ENCODE data around the gene GZMM. TPM values are rescaled to one million over a fixed set of nuclear protein-coding genes. Genes with fewer than 3 reads are reported as not detected.

Gene GZMM
- 10 to 100 TPM; 49.7 to 52.1 TPM for total RNA-seq

DNA sequence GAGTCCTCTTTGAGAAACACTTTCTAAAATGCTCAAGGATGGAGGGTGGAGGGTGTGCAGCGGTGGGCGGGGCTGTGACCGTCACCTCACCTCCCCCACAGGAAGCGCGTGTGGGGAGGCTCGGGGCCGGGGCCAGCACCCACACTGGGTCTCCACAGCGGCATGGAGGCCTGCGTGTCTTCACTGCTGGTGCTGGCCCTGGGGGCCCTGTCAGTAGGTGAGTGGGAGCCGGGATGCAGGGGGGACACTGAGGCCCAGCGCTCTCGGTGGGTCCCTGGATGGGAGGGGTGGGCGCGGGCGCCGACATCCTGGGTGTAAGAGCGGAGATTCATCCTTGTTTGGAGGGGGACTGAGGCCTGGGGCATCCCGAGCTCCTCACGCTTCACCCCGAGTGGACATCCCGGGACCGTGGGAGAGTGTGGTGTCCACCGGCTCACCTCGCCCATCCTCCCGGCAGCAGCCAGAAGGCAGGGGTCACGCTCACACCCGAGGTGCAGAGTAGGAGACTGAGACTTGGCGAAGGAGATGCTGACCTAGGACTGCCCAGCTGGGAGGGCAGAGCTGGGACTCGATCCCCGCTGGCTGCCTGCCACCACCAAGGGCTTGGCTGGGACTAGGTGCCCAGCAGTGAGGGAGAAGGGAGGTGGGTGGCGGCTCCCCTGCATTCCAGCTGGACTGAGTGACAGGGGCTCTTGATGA lies at the start of gene GZMM:
Gene GZMM (plus strand): TSS at position 144 of the 699 bp plus-strand sequence. CDS start 19 bp downstream, at position 163.

DNA sequence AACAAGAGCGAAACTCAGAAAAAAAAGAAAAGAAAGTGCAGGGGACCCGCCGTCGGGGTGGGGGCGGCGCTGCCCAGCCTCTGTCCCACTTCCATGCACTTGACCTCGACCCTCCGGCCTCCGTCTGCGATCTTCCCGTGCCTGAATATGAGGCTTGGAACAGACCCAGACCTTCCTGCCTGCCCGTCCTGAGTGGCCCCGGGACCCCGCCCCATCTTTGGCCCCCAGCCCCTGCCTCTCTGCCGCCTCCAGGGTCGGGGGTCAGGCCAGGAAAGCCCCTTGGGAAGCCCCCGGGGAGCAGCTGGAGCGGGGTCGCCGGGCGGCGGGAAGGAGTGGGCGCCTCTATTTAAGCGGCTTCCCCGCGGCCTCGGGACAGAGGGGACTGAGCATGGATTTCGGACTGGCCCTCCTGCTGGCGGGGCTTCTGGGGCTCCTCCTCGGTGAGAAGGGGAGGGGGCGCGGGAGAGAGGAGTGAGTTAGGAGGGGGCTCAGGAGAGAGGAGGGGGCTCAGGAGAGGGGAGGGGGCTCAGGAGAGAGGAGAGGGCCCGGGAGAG lies 47.7 kb upstream of the GZMM start, which contains the start of gene MADCAM1:
Gene MADCAM1 (plus strand): TSS at position 375 of the 554 bp plus-strand sequence. CDS start 14 bp downstream, at position 389.

DNA sequence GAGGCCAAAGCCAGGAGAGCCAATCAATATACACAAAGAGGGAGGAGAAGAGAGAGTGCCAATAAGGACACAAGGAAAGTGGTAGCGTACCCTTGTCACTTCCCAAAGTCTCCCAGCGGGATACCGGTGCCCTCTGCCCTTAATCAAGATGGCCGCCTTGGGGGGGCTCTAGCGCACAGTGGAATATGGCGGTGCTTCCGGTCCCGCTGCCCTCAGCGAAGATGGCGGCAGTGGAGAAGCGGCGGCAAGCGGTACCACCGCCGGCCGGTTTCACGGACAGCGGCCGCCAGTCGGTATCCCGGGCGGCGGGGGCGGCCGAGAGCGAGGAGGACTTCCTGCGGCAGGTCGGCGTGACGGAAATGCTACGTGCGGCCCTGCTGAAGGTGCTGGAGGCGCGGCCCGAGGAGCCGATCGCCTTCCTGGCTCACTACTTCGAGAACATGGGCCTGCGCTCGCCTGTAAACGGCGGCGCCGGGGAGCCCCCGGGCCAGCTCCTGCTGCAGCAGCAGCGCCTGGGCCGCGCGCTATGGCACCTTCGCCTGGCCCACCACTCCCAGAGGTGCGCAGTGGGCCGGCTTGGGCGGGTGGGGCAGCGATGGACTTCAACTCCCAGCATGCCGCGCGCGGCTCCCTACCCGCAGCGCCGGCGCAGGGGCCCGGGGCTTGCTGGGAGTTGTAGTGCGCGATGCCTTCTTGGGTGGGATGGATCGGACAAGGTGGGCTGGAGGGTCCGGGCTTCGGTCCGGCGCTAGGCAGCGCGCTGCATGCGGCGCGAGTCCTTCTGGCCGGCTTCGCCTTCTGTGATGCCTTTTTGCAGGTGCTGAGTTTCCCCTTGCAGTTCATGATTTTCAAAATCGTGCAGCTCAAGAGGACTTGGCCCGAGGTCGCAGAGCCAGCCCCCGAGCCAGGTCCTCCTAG lies 36.3 kb upstream of the GZMM start, which contains the start of gene TPGS1:
Gene TPGS1 (plus strand): TSS at position 212 of the 918 bp plus-strand sequence. CDS start 10 bp downstream, at position 222.

DNA sequence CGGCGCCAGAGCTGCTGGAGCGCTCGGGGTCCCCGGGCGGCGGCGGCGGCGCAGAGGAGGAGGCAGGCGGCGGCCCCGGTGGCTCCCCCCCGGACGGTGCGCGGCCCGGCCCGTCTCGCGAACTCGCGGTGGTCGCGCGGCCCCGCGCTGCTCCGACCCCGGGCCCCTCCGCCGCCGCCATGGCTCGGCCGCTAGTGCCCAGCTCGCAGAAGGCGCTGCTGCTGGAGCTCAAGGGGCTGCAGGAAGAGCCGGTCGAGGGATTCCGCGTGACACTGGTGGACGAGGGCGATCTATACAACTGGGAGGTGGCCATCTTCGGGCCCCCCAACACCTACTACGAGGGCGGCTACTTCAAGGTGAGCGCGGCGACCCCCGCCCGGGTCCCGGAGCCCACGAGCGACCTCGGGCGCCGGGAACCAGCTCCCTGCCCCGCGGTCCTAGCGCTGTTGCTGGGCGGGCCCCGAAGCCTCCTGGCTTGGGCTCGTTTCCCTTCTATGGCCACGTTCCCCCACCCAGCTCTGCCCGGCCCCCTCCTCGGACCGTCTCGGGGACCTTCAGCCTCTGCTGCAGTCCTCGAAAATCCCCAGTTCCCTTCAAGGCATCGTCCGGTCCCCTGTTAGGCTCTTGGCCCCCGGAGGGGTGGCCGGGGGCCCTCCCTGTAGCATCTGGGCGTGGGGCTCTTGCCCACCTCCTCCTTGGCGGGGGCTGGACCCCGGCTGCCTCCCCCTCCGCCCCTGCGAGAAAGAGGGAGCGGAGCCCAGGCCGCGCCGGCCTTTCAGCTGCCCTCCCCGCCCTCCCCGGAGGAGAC lies 11.9 kb upstream of the GZMM start, which contains the start of gene CDC34:
Gene CDC34 (plus strand): TSS at position 8 of the 808 bp plus-strand sequence. CDS start 172 bp downstream, at position 180.

DNA sequence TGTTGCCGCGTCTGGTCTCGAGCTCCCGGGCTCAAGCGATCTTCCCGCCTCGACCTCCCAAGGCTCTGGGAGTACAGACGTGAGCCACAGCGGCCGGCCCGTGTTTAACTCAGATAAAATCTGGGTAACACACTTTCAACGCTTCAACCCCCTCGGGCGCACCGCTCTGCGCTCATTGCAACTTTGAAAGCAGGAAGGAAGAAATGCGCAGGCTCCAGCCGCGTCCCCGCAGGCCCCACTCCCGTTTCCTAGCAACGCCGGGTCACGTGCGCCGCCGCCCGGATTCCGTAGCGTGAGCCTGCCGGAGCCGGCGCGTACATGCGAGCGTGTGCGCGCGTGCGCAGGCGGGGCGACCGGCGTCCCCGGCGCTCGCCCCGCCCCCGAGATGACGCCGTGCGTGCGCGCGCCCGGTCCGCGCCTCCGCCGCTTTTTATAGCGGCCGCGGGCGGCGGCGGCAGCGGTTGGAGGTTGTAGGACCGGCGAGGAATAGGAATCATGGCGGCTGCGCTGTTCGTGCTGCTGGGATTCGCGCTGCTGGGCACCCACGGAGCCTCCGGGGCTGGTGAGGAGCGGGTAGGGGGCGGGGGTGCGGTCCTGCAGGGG lies 28.4 kb downstream of the GZMM start, which contains the start of gene BSG:
Gene BSG (plus strand): TSS at position 457 of the 603 bp plus-strand sequence. CDS start 39 bp downstream, at position 496.

DNA sequence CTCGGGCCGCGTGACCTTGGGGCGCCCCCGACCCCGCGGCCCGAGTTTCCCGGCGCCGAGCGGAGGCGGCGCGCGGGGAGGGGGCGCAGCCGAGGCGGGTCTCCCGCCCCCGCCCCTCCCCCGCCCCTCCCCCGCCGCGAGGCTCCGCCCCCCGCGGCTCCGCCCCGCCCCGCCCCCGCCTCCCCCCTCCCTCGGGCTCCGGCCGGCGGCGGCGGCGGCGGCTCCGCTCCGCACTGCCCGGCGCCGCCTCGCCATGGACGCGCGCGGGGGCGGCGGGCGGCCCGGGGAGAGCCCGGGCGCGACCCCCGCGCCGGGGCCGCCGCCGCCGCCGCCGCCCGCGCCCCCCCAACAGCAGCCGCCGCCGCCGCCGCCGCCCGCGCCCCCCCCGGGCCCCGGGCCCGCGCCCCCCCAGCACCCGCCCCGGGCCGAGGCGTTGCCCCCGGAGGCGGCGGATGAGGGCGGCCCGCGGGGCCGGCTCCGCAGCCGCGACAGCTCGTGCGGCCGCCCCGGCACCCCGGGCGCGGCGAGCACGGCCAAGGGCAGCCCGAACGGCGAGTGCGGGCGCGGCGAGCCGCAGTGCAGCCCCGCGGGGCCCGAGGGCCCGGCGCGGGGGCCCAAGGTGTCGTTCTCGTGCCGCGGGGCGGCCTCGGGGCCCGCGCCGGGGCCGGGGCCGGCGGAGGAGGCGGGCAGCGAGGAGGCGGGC lies 46.0 kb downstream of the GZMM start, which contains the start of gene HCN2:
Gene HCN2 (plus strand): TSS at position 189 of the 703 bp plus-strand sequence. CDS start 65 bp downstream, at position 254.

Other genes with a start within 250 kb of the GZMM start
- 10 to 100 TPM; 22.5 to 24.4 TPM for gene MIER2, start 199.3 kb upstream of the GZMM start, total RNA-seq
- under 1 TPM; 0.14 to 0.20 TPM for gene C2CD4C, start 134.9 kb upstream of the GZMM start, total RNA-seq
- not detected for gene SHC2, start 83.0 kb upstream of the GZMM start, total RNA-seq
- gene MADCAM1, start 47.6 kb upstream of the GZMM start, total RNA-seq = under 1 TPM; 0.26 to 0.53 TPM
- gene TPGS1, start 36.6 kb upstream of the GZMM start, total RNA-seq = 10 to 100 TPM; 28.3 to 31.9 TPM
- 10 to 100 TPM; 50.5 to 51.4 TPM for gene CDC34, start 12.3 kb upstream of the GZMM start, total RNA-seq
- gene BSG, start 28.5 kb downstream of the GZMM start, total RNA-seq = 100 to 1,000 TPM; 192 to 193 TPM
- 1 to 10 TPM; 5.2 to 5.6 TPM for gene HCN2, start 45.8 kb downstream of the GZMM start, total RNA-seq
- 10 to 100 TPM; 51.6 to 54.5 TPM for gene POLRMT, start 89.5 kb downstream of the GZMM start, total RNA-seq
- not detected for gene FGF22, start 95.8 kb downstream of the GZMM start, total RNA-seq
- 10 to 100 TPM; 76.1 to 78.9 TPM for gene RNF126, start 119.2 kb downstream of the GZMM start, total RNA-seq
- gene FSTL3, start 132.3 kb downstream of the GZMM start, total RNA-seq = 1 to 10 TPM; 3.6 to 3.9 TPM
- gene PRSS57, start 151.4 kb downstream of the GZMM start, total RNA-seq = not detected
- gene PALM, start 164.9 kb downstream of the GZMM start, total RNA-seq = not detected
- not detected for gene MISP, start 207.1 kb downstream of the GZMM start, total RNA-seq